ENCODE results near the gene ATG9A.

DNA sequence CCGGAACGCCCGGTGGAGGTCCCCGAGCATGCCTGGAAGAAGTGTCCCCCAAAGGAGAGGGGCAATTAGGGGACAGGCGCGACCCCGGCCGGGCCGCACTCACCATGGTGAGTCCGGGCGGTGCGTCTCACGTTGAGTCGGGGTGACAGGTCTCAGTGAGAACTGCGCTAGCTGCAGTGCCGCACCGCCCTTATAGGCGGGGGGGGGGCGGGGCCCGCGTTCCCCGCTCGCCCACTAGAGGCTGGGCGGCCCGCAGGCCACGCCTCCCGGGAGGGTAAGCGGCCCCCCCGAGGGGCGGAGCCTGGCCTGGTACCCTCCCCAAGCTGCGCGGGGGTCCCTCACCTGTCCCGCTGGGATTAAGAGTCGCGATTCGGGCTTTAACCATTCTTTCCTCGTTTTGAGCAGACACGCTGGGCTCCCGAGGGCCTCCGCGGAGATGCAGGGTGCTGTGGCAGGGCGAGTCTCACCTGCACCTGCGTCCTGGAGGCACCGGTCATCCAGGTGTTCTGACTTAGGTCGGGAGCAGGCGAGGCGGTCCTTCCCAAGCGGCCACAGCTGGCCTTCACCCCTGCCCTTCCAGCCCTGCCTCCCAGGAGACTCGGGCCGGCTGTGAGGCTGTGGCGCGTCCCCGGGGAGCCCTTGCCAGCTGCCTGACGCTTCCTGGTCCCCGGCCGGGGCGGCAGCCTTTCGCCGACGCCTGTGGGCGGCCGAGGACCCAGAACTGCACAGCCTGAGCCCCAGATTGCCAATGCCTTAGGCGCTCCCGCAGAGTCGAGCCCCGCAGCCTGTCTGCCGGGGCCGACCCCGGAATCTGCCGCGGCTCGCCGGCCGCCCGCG, 24.5 kb upstream of the ATG9A start, which contains the start of gene TUBA4A:
- TF ChIP-seq CTCF (IDR thresholded peaks at IDR 0.05; ENCODE audit: insufficient read depth, low read depth, low read length): no peak
- peak; percentile 80 for TF ChIP-seq EZH2 (IDR thresholded peaks at IDR 0.05; ENCODE audit: insufficient read depth, low read length)

All from astrocyte (in vitro differentiated cells and primary cell).